Mesendoderm (in vitro differentiated cells): Measurements from ENCODE around the gene ADAR.

Experiments used
- DNase-seq: peaks from one replicate; pipeline ENCODE4 v3.0.0; 2013
- H2AK5ac ChIP-seq: 2 replicates; pipeline ENCODE4 v1.6.1; 2013; ENCODE audit warnings: low read length, inconsistent platforms
- H2BK120ac ChIP-seq: 2 replicates; pipeline ENCODE4 v1.6.1; 2013; ENCODE audit warnings: low read depth, mild to moderate bottlenecking, low read length, moderate library complexity, mixed read lengths
- H2BK15ac ChIP-seq: replicated peaks from 2 replicates; pipeline ENCODE4 v1.6.1; 2013; ENCODE audit warnings: low read depth, mild to moderate bottlenecking, moderate library complexity
- H2BK5ac ChIP-seq: 2 replicates; pipeline ENCODE4 v1.6.1; 2013; ENCODE audit warnings: low read length, inconsistent platforms
- H3K18ac ChIP-seq: 2 replicates; pipeline ENCODE4 v1.6.1; 2013; ENCODE audit warnings: mild to moderate bottlenecking, low read length, mixed read lengths
- H3K23ac ChIP-seq: one replicate; pipeline ENCODE4 v1.6.1; 2013; ENCODE audit warnings: low read length
- H3K27ac ChIP-seq: 2 replicates; pipeline ENCODE4 v1.5.1; 2013; ENCODE audit warnings: low read depth, mild to moderate bottlenecking, inconsistent platforms, low read length, moderate library complexity
- H3K27me3 ChIP-seq: 2 replicates; pipeline ENCODE4 v1.6.1; 2013; ENCODE audit warnings: low read length, control low read depth, mild to moderate bottlenecking, inconsistent platforms; ENCODE audit not compliant: insufficient read depth, poor library complexity
- H3K36me3 ChIP-seq: 2 replicates; pipeline ENCODE4 v1.6.1; 2013; ENCODE audit warnings: low read length, inconsistent platforms; ENCODE audit not compliant: control insufficient read depth, insufficient read depth
- H3K4ac ChIP-seq: one replicate; pipeline ENCODE4 v1.6.1; 2013; ENCODE audit warnings: low read depth, mild to moderate bottlenecking, low read length, moderate library complexity
- H3K4me1 ChIP-seq: 2 replicates; pipeline ENCODE4 v1.6.1; 2013; ENCODE audit warnings: low read depth, low read length, inconsistent platforms; ENCODE audit not compliant: control insufficient read depth
- H3K4me2 ChIP-seq: 2 replicates; pipeline ENCODE4 v1.6.1; 2013; ENCODE audit warnings: low read length
- H3K4me3 ChIP-seq: 2 replicates; pipeline ENCODE4 v1.5.1; 2013; ENCODE audit warnings: mild to moderate bottlenecking, low read length
- H3K56ac ChIP-seq: one replicate; pipeline ENCODE4 v1.6.1; 2013; ENCODE audit warnings: low read length
- H3K79me1 ChIP-seq: 2 replicates; pipeline ENCODE4 v1.6.1; 2013; ENCODE audit warnings: low read length, inconsistent platforms
- H3K79me2 ChIP-seq: 2 replicates; pipeline ENCODE4 v1.6.1; 2013; ENCODE audit warnings: mild to moderate bottlenecking, low read length; ENCODE audit not compliant: control insufficient read depth, insufficient read depth
- H3K9ac ChIP-seq: 2 replicates; pipeline ENCODE4 v1.6.1; 2013; ENCODE audit warnings: low read length, inconsistent platforms
- H4K5ac ChIP-seq: one replicate; pipeline ENCODE4 v1.6.1; 2013; ENCODE audit warnings: low read length
- H4K8ac ChIP-seq: one replicate; pipeline ENCODE4 v1.6.1; 2013; ENCODE audit warnings: low read depth, mild to moderate bottlenecking, control low read depth, low read length, moderate library complexity
- WGBS: extraction: QIAGEN DNeasy Blood & Tissue Kit; methylation state at CpG from one replicate; pipeline ENCODE4 v1.1.7; 2013; ENCODE audit warnings: low lambda C conversion rate, missing lambda C conversion rate; ENCODE audit not compliant: insufficient coverage; ENCODE audit errors: extremely low coverage; 5-methylcytosine and 5-hydroxymethylcytosine counted together

Gene ADAR

GRCh38 chr1:154577346-154578057, 30.5 kb downstream of the ADAR start:
- no peak overlapping the region for H2BK15ac ChIP-seq
- no peak overlapping the region for H4K8ac ChIP-seq
- H2AK5ac ChIP-seq: no peak overlapping the region
- H3K27me3 ChIP-seq: no peaks in the 10 kb centered on the region
- no peak overlapping the region for H3K27ac ChIP-seq
- DNase-seq: no peak
- no peaks in the 10 kb centered on the region for H3K79me1 ChIP-seq
- no peak overlapping the region for H4K5ac ChIP-seq
- no peak overlapping the region for H3K56ac ChIP-seq
- no peak overlapping the region for H3K4me3 ChIP-seq
- no peak overlapping the region for H2BK5ac ChIP-seq
- no peak overlapping the region for H3K4ac ChIP-seq
- H3K4me2 ChIP-seq: no peak overlapping the region
- no peak overlapping the region for H3K23ac ChIP-seq
- no peaks in the 10 kb centered on the region for H3K79me2 ChIP-seq
- H3K36me3 ChIP-seq: peaks cover 7% of the 10 kb centered on the region
- H3K4me1 ChIP-seq: no peaks in the 10 kb centered on the region
- no peak overlapping the region for H3K18ac ChIP-seq
- no CpG with 5 or more reads among the region's 7 CpGs for WGBS
- no peak overlapping the region for H3K9ac ChIP-seq
- no peak overlapping the region for H2BK120ac ChIP-seq

- H3K36me3 ChIP-seq: peaks cover 7% of the 10 kb centered on the region
- H3K9ac ChIP-seq: no peak overlapping the region
- H3K56ac ChIP-seq: no peak overlapping the region
- no peak overlapping the region for H4K8ac ChIP-seq
- H2BK5ac ChIP-seq: no peak overlapping the region
- H3K4me3 ChIP-seq: no peak overlapping the region
- no peak overlapping the region for H3K4ac ChIP-seq
- H3K4me2 ChIP-seq: no peak overlapping the region
- no peak overlapping the region for H3K18ac ChIP-seq
- no peaks in the 10 kb centered on the region for H3K27me3 ChIP-seq
- no peaks in the 10 kb centered on the region for H3K4me1 ChIP-seq
- no peak overlapping the region for H3K27ac ChIP-seq
- no peak overlapping the region for H2BK120ac ChIP-seq
- no CpG with 5 or more reads among the region's 8 CpGs for WGBS
- no peak overlapping the region for H2BK15ac ChIP-seq
- H4K5ac ChIP-seq: no peak overlapping the region
- no peaks in the 10 kb centered on the region for H3K79me2 ChIP-seq
- H3K79me1 ChIP-seq: no peaks in the 10 kb centered on the region
- H3K23ac ChIP-seq: no peak overlapping the region
- DNase-seq: no peak
- no peak overlapping the region for H2AK5ac ChIP-seq
These were observed 31.9 kb downstream of the ADAR start for GRCh38 chr1:154575951-154576566.

- no peaks in the 10 kb centered on the region for H3K27me3 ChIP-seq
- H3K36me3 ChIP-seq: peaks cover 7% of the 10 kb centered on the region
- H3K79me1 ChIP-seq: no peaks in the 10 kb centered on the region
- H3K4me3 ChIP-seq: no peak overlapping the region
- H3K4me2 ChIP-seq: no peak overlapping the region
- H3K56ac ChIP-seq: no peak overlapping the region
- DNase-seq: no peak
- H2AK5ac ChIP-seq: no peak overlapping the region
- no peak overlapping the region for H2BK120ac ChIP-seq
- no peak overlapping the region for H3K18ac ChIP-seq
- no peak overlapping the region for H4K8ac ChIP-seq
- H3K23ac ChIP-seq: no peak overlapping the region
- no peak overlapping the region for H4K5ac ChIP-seq
- no peak overlapping the region for H3K9ac ChIP-seq
- no peak overlapping the region for H3K4ac ChIP-seq
- no peak overlapping the region for H2BK15ac ChIP-seq
- no peaks in the 10 kb centered on the region for H3K79me2 ChIP-seq
- H3K4me1 ChIP-seq: no peaks in the 10 kb centered on the region
- no peak overlapping the region for H3K27ac ChIP-seq
- no CpG with 5 or more reads among the region's 10 CpGs for WGBS
- no peak overlapping the region for H2BK5ac ChIP-seq
These were observed 32.6 kb downstream of the ADAR start for GRCh38 chr1:154575147-154575927.

GRCh38 chr1:154574716-154575115, 33.3 kb downstream of the ADAR start:
- Histone ChIP-seq H3K36me3 (peaks cover 5% of the 10 kb centered on the region), H3K18ac (no peak overlapping the region), H4K5ac (no peak overlapping the region), H3K9ac (no peak overlapping the region), H3K27ac (no peak overlapping the region), H2BK15ac (no peak overlapping the region), H4K8ac (no peak overlapping the region), H3K27me3 (no peaks in the 10 kb centered on the region), H3K56ac (no peak overlapping the region), H3K4ac (no peak overlapping the region), H3K79me2 (no peaks in the 10 kb centered on the region), H2BK120ac (no peak overlapping the region), H2AK5ac (no peak overlapping the region), H3K4me1 (no peaks in the 10 kb centered on the region), H3K4me3 (no peak overlapping the region), H3K79me1 (no peaks in the 10 kb centered on the region), H2BK5ac (no peak overlapping the region), H3K4me2 (no peak overlapping the region), H3K23ac (no peak overlapping the region)
- no CpG with 5 or more reads among the region's 7 CpGs for WGBS
- peak; percentile 12 for DNase-seq

GRCh38 chr1:154573168-154573510, 34.8 kb downstream of the ADAR start:
- WGBS: no CpG with 5 or more reads among the region's 3 CpGs

More at GRCh38 chr1:154573168-154573510, 34.8 kb downstream of the ADAR start:
- no peak for DNase-seq
- H3K79me2 ChIP-seq: no peaks in the 10 kb centered on the region
- no peak overlapping the region for H3K27ac ChIP-seq
- no peak overlapping the region for H3K18ac ChIP-seq
- no peak overlapping the region for H3K9ac ChIP-seq
- no peak overlapping the region for H3K56ac ChIP-seq
- no peak overlapping the region for H3K4me2 ChIP-seq
- no peak overlapping the region for H3K4me3 ChIP-seq
- peaks cover 2% of the 10 kb centered on the region for H3K36me3 ChIP-seq
- H3K4me1 ChIP-seq: no peaks in the 10 kb centered on the region
- no peak overlapping the region for H3K4ac ChIP-seq
- no peak overlapping the region for H2BK120ac ChIP-seq
- no peaks in the 10 kb centered on the region for H3K79me1 ChIP-seq
- no peak overlapping the region for H2AK5ac ChIP-seq
- no peak overlapping the region for H2BK15ac ChIP-seq
- no peak overlapping the region for H4K5ac ChIP-seq
- no peak overlapping the region for H3K23ac ChIP-seq
- H4K8ac ChIP-seq: no peak overlapping the region
- H3K27me3 ChIP-seq: no peaks in the 10 kb centered on the region
- H2BK5ac ChIP-seq: no peak overlapping the region
